DOHH2 (cell line): ENCODE results near the gene SLC41A1.

Source experiments
- H3F3A ChIP-seq: fragments of 200-600 bp; sonication (generic), shearing (Covaris generic); 2 replicates; pipeline ENCODE4 v1.6.0; 2016; ENCODE audit warnings: antibody characterized with exemption, mild to moderate bottlenecking; ENCODE audit not compliant: control insufficient read depth, insufficient read depth
- H3K27ac ChIP-seq: fragments of 200-600 bp; sonication (generic); 2 replicates; pipeline ENCODE4 v1.5.1; 2014; ENCODE audit warnings: low read depth, mild to moderate bottlenecking, low read length, moderate library complexity
- H3K27me3 ChIP-seq: fragments of 200-600 bp; sonication (generic); 2 replicates; pipeline ENCODE4 v1.6.1; 2014; ENCODE audit warnings: mild to moderate bottlenecking, low read length, mixed read lengths; ENCODE audit not compliant: control insufficient read depth
- H3K36me3 ChIP-seq: fragments of 200-600 bp; sonication (generic); 2 replicates; pipeline ENCODE4 v1.6.1; 2014; ENCODE audit warnings: mild to moderate bottlenecking, low read length, moderate library complexity, mixed read lengths; ENCODE audit not compliant: control insufficient read depth
- H3K4me1 ChIP-seq: fragments of 200-600 bp; sonication (generic); 2 replicates; pipeline ENCODE4 v1.6.1; 2014; ENCODE audit warnings: mild to moderate bottlenecking, low read length, mixed read lengths; ENCODE audit not compliant: control insufficient read depth
- H3K4me2 ChIP-seq: fragments of 200-600 bp; sonication (generic); 2 replicates; pipeline ENCODE4 v1.6.0; 2014; ENCODE audit warnings: mild to moderate bottlenecking, low read length, moderate library complexity
- H3K4me3 ChIP-seq: fragments of 200-600 bp; sonication (generic); 2 replicates; pipeline ENCODE4 v1.5.1; 2014; ENCODE audit warnings: mild to moderate bottlenecking, low read length, mixed read lengths
- H3K79me2 ChIP-seq: fragments of 200-600 bp; sonication (generic); 2 replicates; pipeline ENCODE4 v1.6.1; 2014; ENCODE audit warnings: mild to moderate bottlenecking, low read length, mixed read lengths; ENCODE audit not compliant: control insufficient read depth
- H3K9me2 ChIP-seq: fragments of 200-600 bp; sonication (generic); replicated peaks from 2 replicates; pipeline ENCODE4 v1.6.1; 2014; ENCODE audit warnings: mild to moderate bottlenecking, low read length, mixed read lengths; ENCODE audit not compliant: control insufficient read depth
- H3K9me3 ChIP-seq: fragments of 200-600 bp; sonication (generic); 2 replicates; pipeline ENCODE4 v1.6.1; 2014; ENCODE audit warnings: antibody characterized with exemption, low read length, mixed read lengths; ENCODE audit not compliant: control insufficient read depth, insufficient read depth
- H4K20me1 ChIP-seq: fragments of 200-600 bp; sonication (generic); 2 replicates; pipeline ENCODE4 v1.6.0; 2014; ENCODE audit warnings: low read depth, mild to moderate bottlenecking, antibody characterized with exemption, low read length, moderate library complexity; ENCODE audit not compliant: control insufficient read depth, insufficient read depth
- EZH2phosphoT487 ChIP-seq: fragments of 200-600 bp; sonication (generic); IDR thresholded peaks from 2 replicates; pipeline ENCODE4 v1.6.1; 2017; ENCODE audit warnings: borderline replicate concordance, mild to moderate bottlenecking, antibody characterized with exemption, low read length, moderate library complexity, mixed read lengths
- TF ChIP-seq, protein P1 (sequence below): fragments of 200-600 bp; sonication (generic); IDR thresholded peaks from one replicate; pipeline ENCODE4 v1.5.1; 2014; ENCODE audit warnings: antibody characterized with exemption, mild to moderate bottlenecking, low read depth, low read length; ENCODE audit not compliant: poor library complexity, severe bottlenecking

Gene SLC41A1

DNA sequence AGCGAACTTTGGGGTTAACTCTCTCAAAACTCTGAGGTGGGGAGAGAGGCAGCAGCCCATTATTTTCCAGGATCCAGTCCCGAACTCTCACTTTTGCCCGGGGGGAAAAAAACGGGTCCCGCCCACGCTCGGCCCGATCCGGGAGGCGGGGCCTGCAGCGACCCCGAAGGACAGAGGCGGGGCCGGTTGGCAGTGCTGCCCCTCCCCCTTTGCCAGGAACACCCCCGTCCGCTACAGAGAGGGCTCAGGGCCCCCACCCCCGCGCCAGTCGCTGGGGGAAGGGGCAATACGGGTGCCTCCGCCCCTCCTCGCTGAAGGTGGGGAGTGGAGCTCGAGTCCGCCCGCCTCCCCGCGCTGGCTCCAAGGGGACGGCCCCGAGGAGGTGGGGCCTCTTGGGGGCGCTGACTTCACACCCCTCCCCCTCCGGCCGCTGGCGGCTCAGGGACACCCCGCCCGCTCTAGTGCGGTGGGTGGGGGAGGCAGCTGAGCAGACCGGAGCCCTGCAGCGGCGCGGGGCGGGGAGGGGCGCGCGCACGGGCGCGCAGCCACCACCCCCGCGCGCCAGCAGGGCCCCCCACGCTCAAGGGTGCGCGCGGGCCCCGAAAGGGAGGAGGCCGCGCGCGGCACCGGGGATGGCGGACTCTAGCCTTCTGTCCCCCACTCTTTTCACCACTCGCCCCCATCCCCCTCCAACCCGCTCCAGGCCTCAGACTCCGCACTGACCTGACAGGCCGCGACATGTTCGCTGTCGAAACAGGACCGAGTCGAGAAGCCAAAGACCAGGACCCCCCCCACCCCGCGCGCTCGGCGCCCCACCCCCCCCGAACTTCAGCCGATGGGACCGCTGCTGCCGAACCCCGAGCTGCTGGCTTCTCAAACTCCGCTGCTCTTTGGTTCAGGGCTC, 63.5 kb downstream of the SLC41A1 start:
- Histone ChIP-seq H3K9me3 (no peaks in the 10 kb centered on the region), H3K36me3 (peaks cover 47% of the 10 kb centered on the region), H3K4me1 (peaks cover 48% of the 10 kb centered on the region), H3K27me3 (no peaks in the 10 kb centered on the region), H3K27ac (peak overlapping the region; percentile 73), H4K20me1 (peaks cover 37% of the 10 kb centered on the region), H3K9me2 (no peaks in the 10 kb centered on the region), H3K4me2 (peak overlapping the region; percentile 98), H3K4me3 (peak overlapping the region; percentile 89), H3F3A (peaks cover 31% of the 10 kb centered on the region), H3K79me2 (peaks cover 56% of the 10 kb centered on the region)
- TF ChIP-seq EZH2phosphoT487: no peak
- TF ChIP-seq, protein P1, sequence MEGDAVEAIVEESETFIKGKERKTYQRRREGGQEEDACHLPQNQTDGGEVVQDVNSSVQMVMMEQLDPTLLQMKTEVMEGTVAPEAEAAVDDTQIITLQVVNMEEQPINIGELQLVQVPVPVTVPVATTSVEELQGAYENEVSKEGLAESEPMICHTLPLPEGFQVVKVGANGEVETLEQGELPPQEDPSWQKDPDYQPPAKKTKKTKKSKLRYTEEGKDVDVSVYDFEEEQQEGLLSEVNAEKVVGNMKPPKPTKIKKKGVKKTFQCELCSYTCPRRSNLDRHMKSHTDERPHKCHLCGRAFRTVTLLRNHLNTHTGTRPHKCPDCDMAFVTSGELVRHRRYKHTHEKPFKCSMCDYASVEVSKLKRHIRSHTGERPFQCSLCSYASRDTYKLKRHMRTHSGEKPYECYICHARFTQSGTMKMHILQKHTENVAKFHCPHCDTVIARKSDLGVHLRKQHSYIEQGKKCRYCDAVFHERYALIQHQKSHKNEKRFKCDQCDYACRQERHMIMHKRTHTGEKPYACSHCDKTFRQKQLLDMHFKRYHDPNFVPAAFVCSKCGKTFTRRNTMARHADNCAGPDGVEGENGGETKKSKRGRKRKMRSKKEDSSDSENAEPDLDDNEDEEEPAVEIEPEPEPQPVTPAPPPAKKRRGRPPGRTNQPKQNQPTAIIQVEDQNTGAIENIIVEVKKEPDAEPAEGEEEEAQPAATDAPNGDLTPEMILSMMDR: no peak

DNA sequence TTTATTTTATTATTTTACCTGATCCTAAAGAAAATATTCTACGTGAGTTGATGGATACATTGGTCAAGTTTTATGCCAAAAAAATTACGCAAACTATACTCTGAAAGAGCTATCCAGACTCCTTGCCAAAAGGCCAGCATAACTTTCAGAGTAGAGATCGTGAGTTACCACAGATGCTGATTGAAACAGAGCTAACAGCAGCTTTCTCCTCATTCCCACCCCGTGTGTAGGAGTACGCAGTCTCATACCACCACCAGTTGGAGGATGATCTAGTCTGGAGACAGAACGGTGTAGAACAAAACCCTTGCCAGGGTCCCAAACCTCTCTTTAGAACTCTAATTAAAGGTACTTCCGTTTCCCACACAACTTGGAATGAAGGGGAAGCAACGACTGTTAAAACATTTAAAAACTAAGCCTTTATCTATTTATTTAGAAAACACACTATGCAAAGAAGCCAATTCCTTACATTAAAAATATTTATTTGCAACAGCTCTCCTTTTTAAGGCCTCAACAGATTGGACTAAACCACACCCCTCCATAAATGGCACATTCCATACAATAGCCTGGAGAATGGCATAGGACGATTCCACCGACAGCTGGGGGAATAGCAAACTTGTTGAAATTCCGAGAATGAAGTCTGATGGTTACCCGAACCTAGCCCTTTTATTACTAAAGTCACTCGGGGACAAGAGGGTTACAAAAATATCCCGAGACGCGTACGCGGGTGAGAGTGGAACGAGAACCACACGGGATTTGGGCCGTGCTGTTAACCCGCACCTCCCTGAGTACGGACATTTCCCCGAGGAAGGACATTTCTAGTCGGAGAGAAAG, 64.4 kb downstream of the SLC41A1 start:
- Histone ChIP-seq H3K27me3 (no peaks in the 10 kb centered on the region), H3K9me3 (no peaks in the 10 kb centered on the region), H3K9me2 (no peaks in the 10 kb centered on the region), H3K4me3 (peak overlapping the region; percentile 89), H4K20me1 (peaks cover 45% of the 10 kb centered on the region), H3K36me3 (peaks cover 55% of the 10 kb centered on the region), H3K27ac (peak overlapping the region; percentile 73), H3F3A (peaks cover 38% of the 10 kb centered on the region), H3K79me2 (peaks cover 64% of the 10 kb centered on the region), H3K4me1 (peaks cover 57% of the 10 kb centered on the region), H3K4me2 (peak overlapping the region; percentile 98)
- no peak for TF ChIP-seq EZH2phosphoT487
- TF ChIP-seq, protein P1: no peak

DNA sequence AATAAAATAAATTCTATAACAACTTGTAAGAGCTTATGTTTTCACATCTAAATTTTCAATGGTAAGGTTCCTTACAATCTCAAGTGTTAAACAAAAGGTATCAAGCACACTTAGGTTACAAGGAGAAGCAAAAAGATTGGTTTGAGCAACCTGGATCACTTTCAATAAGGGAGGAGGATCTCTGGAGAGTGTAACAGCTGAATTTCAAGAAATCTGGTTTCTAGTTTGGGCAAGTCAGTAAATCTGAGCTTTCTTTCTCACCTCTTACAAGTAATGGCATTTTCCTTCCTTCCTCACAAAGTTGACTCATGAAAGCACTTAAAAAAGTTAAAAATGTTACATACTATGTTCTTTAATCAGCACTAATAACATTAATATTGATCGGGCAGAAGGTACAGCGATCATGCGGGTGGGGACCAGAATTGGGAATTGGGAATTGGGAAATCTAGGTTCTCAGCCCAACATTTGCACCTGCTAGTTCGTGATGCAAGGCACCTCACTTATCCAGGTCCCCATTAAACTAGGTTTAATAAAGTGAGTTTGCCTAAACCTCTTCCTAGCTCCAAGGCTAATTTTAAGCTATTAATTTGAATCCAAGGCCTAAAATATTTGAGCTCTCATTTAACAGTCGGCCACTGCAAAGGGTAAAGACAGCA, 66.1 kb downstream of the SLC41A1 start:
- Histone ChIP-seq H3K4me2 (peak overlapping the region; percentile 98), H3K79me2 (peaks cover 82% of the 10 kb centered on the region), H3K9me2 (no peaks in the 10 kb centered on the region), H3K27ac (no peak overlapping the region), H3K36me3 (peaks cover 68% of the 10 kb centered on the region), H3K4me3 (peak overlapping the region; percentile 89), H4K20me1 (peaks cover 57% of the 10 kb centered on the region), H3K4me1 (peaks cover 74% of the 10 kb centered on the region), H3K9me3 (no peaks in the 10 kb centered on the region), H3F3A (peaks cover 39% of the 10 kb centered on the region), H3K27me3 (no peaks in the 10 kb centered on the region)
- TF ChIP-seq, protein P1: no peak
- no peak for TF ChIP-seq EZH2phosphoT487
